ENCODE data around the gene RNF150.

RNF150 gene

DNA sequence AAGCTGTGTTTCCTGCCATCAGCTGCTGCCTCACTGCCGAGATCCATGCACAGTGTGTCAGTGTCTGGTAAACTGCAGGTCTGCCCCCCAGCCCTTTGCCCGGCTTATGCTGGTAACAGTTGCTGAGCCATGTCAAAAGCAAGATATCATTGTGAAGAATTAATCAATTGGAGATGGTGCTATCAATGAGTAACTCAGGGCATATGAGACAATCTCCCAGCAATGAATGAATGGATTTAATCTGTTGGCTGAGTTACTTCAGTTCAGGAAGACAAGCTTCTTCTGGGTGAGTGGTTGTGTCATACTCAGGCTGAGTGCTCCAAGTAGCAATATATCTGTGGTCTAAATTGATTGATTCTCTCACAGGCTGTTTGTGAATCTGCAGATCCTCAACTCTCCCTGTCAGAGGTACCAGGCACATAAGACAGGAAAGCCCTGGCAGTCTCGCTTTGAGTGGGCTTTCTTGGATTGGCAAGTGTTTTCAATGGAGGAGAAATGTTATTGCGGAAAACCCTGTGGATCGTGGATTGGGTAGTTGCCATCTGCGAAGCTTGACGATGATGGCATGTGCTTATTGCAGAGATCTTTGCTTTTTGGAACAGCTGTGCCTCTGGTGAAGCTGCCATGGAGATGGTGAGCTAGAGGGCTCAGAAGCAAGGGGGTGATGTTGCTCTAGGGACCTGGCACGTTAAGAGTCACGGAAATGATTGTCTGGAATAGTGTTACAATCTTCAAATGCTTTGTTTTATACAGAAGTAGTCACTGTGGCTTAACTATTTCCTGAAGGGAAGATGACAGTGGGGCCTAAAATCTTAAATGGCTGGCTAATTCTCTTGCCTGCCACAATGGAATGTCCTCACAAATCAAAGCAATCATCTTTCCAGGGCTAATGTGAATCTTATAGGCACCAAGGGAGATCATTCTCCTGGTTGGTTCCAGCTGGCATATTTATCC lies 229.5 kb downstream of the RNF150 start:
- DNase-seq = no peak

DNA sequence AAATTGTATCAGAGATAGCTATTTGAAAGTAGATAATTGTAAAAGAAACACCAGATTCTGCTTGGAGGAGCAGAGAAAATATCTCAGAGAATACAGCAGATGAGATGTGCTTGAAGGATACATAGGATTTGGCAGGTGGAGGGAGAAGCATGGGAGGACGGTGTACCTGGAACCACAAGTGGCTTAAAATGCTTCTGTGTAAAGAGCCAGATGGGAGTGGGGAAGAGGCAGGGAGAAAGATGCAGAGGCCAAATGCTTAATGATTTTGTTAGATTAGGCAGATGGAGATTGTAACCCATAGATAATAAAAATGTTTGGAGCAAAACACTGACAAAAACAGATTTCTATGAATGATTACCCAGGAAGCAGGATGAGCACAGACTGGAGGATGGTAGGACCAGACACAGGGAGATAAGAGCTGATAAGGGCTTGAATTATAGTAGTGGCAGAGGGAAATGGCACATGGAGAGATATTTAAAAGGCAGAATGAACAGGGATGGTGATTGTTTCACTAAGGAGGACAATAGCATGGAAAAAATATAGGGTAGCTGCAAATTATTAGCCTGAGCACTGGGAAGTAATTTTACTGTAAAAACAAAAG lies 231.4 kb downstream of the RNF150 start:
- no peak for DNase-seq

DNA sequence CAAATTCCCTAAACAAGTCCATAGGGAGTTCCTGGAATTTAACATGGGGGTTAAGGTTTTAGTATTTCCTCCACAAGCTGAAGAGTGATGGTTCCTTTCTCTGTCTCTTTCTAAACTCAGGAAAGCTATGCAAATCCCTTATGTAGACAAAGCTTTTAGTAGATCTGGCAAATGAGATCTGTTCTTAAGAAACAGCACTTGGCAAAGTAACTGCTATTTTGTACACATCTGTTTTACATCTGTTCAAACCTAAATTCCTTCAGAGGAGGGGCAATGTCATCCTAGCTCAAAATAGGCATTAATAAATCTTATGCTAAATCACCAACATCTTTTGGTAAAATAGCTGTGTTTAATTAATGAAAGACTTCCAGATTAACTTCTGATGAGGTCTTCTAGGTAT lies 239.3 kb downstream of the RNF150 start:
- no peak for DNase-seq

DNA sequence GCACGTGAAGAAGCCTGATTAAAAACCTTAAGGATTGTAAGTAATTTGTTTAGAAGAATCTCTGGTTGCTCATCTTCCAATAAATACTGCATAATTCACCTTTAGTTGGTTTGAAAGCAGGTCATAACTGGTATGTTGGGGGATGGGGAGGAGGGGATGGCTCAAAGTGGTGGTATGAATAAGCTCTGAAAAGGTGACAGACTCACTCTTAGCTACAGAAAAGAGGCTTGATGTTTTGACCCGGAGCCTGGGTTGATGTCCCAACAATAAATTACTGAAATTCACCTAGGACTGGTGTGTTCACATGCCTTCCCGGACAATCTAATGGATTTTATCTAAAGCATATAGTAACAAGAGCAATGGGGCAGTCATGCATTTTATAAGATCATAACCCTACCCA lies 245.2 kb downstream of the RNF150 start:
- DNase-seq = no peak

DNA sequence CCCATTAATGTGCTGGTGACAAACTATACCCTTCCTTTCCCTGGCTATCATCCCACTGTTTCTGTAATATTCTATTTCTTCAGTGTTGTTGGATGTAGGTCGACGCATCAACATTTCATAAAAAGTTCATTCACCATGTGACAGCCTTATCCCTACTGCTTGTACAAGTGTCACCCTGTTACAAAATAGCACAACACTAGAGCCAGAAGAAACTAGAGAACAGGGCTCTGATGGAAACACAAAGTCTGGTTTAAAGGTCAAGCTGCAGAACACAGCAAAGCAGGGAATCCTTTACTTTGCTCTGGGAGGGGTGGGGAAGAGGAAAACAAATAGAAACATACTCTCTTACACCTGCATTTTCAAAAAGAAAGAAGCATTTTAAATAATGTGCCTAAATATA lies 245.8 kb downstream of the RNF150 start:
- DNase-seq = no peak

DNA sequence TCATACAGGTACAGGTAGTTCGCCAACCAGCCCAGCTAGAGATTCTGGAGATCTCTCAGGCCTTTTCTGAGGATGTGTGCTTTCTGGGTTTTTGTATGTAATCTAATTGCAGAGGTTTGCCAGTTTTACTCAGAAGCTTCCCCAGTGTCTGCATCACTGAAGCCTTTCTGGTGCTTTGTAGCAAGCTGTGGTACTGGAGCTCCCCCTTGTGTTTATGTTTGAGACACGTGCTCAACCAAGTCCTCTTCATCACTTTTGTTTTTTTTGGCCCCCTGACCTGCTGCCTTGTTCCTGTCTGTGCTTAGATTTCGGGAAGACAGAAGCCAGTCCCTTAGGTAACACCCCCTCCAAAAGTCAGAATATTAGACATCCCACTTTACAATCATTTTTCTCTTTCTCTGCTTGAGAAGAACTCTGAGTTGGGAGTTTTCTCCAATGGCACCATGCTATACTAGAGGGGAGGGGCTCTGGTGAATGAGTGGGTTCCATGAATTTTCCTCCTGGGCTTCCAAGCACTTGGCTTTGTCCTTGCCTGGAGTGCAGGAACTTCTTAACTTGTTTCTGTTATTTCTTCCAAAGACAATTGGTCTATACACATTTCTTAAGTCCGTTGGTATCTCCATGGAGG lies 248.7 kb downstream of the RNF150 start:
- DNase-seq = peak; percentile 5

DNA sequence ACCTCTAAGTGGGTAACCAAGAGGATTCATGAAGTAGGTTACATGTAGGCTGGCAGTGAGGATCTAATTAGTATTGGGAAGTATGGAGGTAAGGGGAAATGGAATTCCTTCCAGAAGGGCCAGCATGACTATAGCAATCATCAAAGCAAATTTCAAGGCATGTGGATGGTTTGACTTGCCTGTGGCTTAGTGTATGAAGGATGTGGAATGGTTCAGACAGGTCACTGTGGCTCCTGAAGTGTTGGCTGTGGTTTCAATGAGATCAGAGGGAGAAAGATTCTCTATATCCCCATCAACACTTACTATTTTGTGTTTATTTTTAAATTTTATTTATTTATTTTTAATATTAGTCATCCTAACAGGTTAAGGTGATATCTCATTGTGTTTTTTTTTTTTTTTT lies 255.5 kb downstream of the RNF150 start:
- no peak for DNase-seq

DNA sequence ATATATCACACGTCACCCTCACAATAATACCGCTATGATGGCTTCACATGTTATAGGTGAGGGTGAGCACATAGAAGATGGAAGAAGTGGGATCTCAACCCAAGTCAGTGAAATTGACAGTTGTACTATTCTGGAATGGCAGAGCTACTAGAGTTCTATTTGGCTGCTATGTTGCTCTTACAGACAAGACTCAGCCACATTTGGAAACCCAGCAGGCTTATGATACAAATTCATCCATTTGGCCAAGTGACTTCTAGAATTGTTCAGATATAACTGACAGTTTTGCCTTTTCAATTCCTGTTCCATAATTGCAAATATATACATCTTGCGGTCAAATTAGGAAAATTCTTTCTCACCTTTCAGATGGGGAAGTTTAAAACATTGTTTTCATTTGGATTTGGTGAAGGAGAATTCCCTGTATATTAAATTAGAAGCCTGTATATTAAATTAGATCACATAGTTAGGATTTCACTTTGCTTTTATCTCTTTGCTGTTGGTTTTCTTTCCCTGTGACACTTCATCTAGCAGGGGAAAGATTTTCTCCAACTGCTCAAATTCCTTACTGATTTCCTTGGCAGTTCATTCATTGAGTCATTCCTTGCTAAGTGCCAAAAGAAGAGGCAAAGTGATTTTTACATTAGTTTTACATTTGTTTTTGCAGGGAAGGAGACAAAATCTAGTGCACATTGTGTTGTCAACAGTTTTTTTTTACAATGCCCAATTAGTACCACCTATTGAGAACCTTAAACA lies 256.5 kb downstream of the RNF150 start:
- DNase-seq = no peak

DNA sequence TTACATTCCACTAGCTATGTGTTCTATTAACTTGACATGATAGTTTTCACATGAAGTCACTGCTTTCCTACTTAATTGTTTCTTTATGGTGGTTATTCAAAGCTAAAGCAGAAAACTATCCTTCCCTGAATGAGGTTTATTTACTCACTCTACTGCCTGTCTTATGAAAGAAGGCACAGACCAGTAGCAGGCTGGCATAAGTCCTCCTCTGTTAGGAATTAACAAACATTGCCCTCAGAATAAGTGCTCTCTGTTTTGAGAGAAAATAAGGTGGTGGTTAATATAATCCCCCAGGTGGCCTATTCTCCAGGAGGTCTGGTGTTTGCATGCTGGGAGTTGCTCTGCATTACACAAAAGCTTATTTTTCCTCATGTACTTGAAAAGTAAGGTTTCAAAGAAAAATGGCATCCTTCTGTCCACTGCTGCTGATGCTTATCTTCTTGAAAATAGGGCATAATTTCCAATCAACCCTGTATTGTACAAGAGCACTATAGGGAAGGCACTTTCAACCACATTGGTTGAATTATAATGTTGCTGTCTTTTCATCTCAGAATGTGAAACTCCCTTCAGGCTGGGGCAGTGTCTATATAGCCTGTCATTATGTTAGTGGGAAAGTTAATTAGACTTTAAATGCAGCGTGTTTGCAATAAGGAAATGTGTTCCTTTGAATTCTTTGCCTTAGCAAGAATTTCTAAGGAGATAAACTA lies 257.4 kb downstream of the RNF150 start:
- no peak for DNase-seq

DNA sequence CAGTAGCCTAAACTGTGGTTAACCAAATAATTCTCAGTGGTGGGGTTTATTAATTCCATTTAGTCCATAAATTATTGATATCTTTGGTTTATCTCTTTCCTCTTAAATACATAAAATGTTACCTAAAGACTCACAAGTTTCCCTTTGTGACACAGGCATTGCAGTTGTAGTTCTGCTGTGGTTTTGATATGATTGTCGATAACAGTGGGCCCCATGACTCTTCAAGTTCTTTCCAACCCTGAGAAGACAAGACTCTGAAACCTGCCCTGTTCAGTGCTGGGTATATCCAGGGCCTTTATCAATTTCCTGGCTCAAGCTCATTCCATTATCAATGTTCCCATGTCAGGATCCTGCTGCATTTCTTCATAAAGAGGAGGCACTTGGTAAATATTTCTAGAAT lies 259.2 kb downstream of the RNF150 start:
- no peak for DNase-seq

DNA sequence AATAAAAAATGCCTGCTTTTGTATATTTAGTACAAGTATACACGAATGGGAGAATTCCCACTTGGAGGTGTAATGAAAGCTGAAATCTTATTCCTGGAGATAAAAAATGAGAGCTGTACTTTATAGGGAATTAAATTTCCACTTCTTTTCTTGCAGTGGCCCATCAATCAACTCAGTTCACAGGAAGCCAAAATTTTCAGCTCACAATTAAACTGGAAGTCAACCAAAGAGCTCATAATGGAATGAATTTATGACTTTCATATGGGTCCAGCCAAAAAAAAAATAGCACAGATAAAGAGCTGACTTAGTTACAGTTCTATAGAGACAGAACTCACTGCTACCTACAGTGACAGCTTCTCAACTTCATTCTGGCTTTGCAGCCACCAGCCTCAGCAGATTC lies 261.9 kb downstream of the RNF150 start:
- DNase-seq = no peak

DNA sequence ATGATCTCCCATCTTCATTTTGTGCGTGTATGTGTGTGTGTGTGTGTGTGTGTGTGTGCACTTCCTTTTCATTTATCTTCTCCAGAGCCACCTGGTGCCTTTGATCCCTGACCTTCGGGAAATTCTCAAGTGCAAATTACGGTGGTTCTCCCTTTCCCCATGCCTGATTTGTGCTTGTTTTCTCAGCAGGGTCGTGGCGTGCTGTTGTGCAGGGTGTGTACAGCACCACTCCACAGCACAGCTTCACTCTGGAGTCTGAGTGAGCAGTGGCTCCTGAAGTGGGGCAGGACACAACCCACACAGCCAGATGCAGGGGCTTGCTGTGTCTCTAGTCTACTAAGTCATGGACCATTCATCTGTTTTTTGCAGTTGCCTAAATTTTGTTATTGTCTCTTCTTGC lies 262.8 kb downstream of the RNF150 start:
- DNase-seq = no peak

DNA sequence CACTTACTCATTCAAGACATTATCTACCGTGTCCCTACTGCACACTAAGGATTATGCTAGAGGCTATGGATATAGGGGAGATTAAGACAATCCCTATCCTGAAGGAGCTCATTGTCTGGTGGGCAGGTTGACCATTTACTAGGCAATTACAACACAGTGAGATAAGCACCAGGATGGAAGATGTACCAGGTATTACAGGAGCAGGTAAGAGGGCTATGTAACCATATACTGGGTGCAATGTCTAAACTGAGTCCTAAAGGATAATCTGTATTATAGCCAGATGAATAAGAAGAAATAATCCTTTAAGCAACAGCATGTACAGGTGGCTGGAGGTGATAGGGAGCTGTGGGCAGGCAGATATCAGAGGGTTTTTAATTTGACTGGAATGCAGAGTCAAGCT lies 263.8 kb downstream of the RNF150 start:
- DNase-seq = no peak

DNA sequence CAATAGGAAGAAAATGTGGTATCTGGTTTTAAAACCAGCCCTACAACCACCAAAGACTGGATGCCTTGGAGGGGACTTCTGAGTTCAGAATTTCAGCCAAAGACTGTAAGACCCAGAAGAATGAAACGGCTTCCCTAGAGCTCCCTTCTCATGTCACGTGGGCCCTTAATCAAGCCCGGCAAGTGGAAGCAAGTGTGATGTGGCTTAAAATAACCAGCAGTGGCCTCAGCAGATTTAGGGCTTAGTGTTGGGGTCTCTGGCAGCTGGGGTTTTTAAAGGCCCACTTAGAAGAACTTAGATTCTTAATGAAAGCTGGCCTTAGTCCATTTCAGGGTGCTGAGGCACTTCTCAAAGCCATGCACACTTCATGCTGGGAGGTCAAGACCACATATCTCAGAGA lies 265.9 kb downstream of the RNF150 start:
- DNase-seq = no peak

DNA sequence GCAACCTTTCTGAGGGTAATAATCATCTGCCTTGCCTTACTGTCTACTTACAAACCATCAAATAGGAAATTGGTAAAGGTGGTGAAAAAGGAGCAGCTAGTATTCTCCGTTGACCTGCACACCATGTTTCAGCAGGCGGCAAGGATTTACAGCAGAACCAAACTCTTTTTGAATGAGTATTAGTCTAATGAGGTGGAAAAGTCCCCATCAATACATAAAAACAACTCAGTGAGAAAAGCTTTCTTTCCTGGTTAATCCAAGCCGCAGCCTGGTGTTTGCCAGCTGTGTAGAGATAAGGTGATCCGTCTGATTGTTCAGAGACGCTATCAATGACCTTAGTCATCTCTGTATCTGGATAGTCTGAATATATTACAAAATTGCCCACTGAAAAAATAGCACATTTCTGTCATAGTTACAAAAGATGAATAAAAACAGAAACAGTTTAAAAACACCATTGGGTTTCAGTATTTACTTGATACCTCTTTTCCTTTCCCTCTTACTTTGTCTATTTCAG lies 266.7 kb downstream of the RNF150 start:
- no peak for DNase-seq

DNA sequence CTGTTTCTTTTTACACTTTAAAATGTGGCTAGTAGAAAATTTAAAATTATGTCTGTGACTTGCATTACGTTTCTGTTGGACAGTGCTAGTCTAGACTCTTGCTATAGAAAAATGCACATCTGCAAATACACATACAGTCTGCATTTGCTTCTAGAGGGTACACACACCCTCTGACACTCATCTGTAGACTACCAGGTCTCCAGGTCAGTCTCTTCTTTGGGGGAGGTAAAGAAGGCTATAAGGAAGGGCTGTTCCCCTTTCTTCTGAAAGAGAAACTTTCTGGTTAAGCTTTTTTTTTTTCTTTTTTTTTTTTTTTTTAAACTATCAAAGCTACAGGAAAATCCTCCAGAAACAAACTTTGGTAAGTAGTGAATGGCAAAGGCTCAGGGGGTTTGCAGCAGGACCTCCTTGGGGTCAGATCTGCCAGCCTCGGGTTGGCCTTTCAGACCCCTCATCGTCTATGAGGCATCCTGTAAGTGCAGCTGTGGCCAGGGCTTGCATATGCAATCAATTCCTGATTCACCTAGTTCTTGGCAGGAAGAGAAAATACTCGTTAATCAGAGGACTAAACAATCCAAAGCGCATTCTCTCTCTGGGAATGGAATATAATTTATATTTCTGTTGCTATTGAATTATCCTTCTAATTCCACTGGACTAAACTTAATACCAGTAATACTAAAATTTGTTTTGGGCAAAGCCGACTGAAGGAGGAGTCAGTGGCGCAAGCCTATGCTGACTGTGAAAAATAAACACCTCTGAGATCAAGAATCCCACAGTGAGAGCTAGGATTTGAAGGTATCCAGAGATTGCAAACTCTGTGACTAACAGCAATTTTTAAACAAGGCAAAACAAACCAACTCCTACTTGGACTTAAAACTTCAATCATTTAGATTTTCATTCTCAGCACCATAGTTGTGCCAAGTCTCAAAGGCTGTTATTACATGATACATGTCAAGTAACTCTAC lies 267.7 kb downstream of the RNF150 start:
- no peak for DNase-seq

DNA sequence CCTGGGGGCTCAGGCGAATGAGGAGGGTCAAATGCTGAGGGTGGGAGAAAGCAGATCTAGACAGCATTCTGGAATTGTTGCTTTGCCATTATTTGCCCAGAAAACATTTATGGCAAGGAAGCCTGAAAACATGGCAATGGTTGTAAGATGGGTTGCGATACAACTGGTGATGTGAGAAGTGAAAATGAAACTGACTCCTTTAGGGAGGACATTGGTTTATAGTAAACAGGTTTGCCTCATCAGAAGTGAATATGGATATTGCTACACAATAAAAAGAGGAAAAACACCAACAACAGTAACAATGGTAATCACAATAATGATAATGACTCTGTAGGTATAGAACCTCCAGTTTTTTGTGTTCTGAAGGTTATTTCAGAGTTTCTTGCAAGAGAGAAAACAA lies 270.1 kb downstream of the RNF150 start:
- no peak for DNase-seq

DNA sequence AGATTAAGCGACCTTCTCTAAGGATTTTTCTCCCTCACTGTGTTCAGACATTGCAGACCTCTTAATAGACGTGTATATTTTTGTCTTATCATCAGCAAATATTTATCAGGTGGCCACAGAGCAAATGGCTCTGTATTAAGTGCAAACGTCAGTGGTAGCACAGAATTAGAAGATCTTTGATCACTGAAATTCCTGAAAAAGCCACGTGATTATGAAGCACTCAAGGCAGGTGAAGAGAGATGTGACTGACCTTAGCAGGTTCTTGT lies 271.2 kb downstream of the RNF150 start:
- DNase-seq = no peak

DNA sequence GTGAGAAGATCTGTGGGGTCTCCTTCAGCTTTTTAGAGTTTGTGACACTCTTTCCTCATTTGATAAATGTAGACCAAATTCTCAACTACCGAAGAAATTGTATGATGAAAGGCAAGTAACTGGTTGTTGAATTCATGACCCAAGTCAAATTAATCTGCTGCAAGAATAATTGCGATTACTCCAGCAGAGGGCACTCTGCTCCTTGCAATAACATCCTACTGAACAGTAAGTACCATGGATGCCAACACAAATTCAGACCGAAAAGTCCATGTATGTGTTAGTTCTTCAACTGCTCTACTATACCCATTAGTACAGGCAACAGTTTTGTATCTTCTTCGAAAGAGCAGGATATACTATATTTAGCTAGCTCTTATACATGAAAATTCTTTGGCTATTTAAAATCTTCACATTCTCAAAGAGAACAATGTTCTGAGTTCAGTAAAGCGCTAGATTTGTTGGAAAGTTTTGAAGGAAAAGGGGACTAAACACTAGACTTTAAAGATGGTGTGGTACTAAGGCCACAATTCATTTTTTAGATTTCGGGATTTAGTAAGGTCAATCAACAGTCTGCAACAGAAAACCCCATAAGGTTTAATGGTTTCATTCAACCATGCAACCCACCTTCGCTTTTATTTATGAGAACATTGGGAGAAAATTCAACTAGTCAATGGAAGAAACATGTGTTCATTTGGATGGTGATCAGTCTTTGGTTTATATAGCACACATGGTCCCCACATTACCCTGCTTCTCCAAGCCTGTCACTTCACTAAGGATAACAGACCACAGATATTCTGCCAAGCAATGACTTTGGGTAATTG lies 271.7 kb downstream of the RNF150 start:
- DNase-seq = peak; percentile 19

DNA sequence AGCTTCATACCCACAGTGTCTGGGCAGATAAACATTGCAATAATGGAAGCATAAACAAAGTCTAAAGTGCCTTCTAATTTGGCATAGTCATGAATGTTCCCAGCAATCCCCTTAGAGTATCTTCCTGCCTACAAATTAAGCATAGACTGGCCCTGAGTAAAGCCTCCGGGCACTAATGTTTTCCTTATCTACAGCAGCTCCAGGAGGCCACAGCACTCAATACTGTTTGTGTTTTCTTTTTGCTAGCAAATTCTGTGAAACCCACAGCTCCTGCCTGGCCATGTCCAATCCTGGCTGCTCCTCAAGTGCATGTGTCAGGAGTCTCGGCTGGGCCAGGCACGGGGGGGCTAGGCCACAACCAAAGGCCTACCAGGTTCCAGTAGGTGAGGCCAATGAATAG lies 274.4 kb downstream of the RNF150 start:
- no peak for DNase-seq

DNA sequence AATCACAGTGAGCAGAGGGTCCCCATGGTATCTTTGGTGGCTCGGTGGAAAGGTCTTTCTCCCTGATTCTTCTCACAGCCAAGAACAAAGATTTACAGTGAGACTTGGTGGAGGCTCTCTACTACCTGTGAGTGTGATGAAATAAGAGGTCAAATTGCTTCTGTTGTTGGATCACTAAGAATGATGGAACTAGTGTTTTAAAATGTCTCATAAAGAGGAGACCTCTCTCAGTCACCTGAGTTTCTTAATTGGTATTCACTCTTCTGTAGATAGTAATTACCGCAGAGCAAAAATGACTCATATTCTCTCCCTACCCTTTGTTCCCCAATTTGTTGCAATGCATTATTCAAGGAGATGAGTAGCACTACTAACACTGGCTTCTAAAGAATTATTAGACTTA lies 276.2 kb downstream of the RNF150 start:
- no peak for DNase-seq
